ENCODE results near the gene NFIB. TPM values are rescaled to one million over a fixed set of nuclear protein-coding genes. Genes with fewer than 3 reads are reported as not detected.

Gene NFIB
- total RNA-seq, 4 donors from 2014 or later: 61.0 to 68.3 (median 65.4) TPM

- Histone ChIP-seq H3K36me3 (peaks cover 0 to 8% of the 10 kb centered on the region in 2 donors), H3K27ac (no peak overlapping the region), H3K27me3 (no peaks in the 10 kb centered on the region), H3K9me3 (no peaks in the 10 kb centered on the region), H3K4me3 (no peak overlapping the region), H3K4me1 (peaks cover 0 to 6% (median 0%) of the 10 kb centered on the region in 3 donors)
- 80 to 86% methylated on average over 4 of the region's 4 CpGs for WGBS, 2 donors (ENCODE audit: low coverage in 1 of 2)
- TF ChIP-seq POLR2A (IDR thresholded peaks at IDR 0.05) (no peak), EP300 (IDR thresholded peaks at IDR 0.05) (no peak), CTCF (IDR thresholded peaks at IDR 0.05) (no peak), POLR2AphosphoS5 (IDR thresholded peaks at IDR 0.05) (no peak)
- ATAC-seq: no peak
Measured at GRCh38 chr9:14081745-14082144, 232.2 kb downstream of the NFIB start.

GRCh38 chr9:14080959-14081542 is 232.9 kb downstream of the NFIB start:
- no peak for ATAC-seq

GRCh38 chr9:14079440-14079839 is 234.5 kb downstream of the NFIB start:
- H3K27me3 ChIP-seq: no peaks in the 10 kb centered on the region
- H3K36me3 ChIP-seq: no peaks in the 10 kb centered on the region
- no peak for ATAC-seq
- TF ChIP-seq POLR2A (IDR thresholded peaks at IDR 0.05): no peak
- TF ChIP-seq CTCF (IDR thresholded peaks at IDR 0.05): no peak
- TF ChIP-seq POLR2AphosphoS5 (IDR thresholded peaks at IDR 0.05): no peak
- TF ChIP-seq EP300 (IDR thresholded peaks at IDR 0.05): no peak
- H3K4me1 ChIP-seq: peaks cover 0 to 6% (median 0%) of the 10 kb centered on the region in 3 donors
- H3K9me3 ChIP-seq: no peaks in the 10 kb centered on the region
- H3K4me3 ChIP-seq: no peak overlapping the region
- no peak overlapping the region for H3K27ac ChIP-seq
- WGBS, 2 donors (ENCODE audit: low coverage in 1 of 2): 84 to 89% methylated on average over 4 of the region's 4 CpGs

More at GRCh38 chr9:14080959-14081542, 232.9 kb downstream of the NFIB start:
- Histone ChIP-seq H3K27ac (no peak overlapping the region), H3K36me3 (peaks cover 0 to 4% of the 10 kb centered on the region in 2 donors), H3K4me1 (peaks cover 0 to 6% (median 0%) of the 10 kb centered on the region in 3 donors), H3K9me3 (no peaks in the 10 kb centered on the region), H3K27me3 (no peaks in the 10 kb centered on the region), H3K4me3 (no peak overlapping the region)
- 62 to 64% methylated on average over 5 to 6 of the region's 6 CpGs for WGBS, 2 donors (ENCODE audit: low coverage in 1 of 2)
- no peak for TF ChIP-seq CTCF (IDR thresholded peaks at IDR 0.05)
- no peak for TF ChIP-seq POLR2A (IDR thresholded peaks at IDR 0.05)
- TF ChIP-seq POLR2AphosphoS5 (IDR thresholded peaks at IDR 0.05): no peak
- no peak for TF ChIP-seq EP300 (IDR thresholded peaks at IDR 0.05)

GRCh38 chr9:14077672-14078071 is 236.3 kb downstream of the NFIB start:
- no peak for ATAC-seq
- Histone ChIP-seq H3K27me3 (no peaks in the 10 kb centered on the region), H3K27ac (no peak overlapping the region), H3K36me3 (no peaks in the 10 kb centered on the region), H3K4me3 (no peak overlapping the region), H3K9me3 (no peaks in the 10 kb centered on the region), H3K4me1 (no peaks in the 10 kb centered on the region)
- TF ChIP-seq POLR2A (IDR thresholded peaks at IDR 0.05) (no peak), POLR2AphosphoS5 (IDR thresholded peaks at IDR 0.05) (no peak), CTCF (IDR thresholded peaks at IDR 0.05) (no peak), EP300 (IDR thresholded peaks at IDR 0.05) (no peak)
- 49 to 58% methylated on average over 3 to 4 of the region's 4 CpGs for WGBS, 2 donors (ENCODE audit: low coverage in 1 of 2)

DNA sequence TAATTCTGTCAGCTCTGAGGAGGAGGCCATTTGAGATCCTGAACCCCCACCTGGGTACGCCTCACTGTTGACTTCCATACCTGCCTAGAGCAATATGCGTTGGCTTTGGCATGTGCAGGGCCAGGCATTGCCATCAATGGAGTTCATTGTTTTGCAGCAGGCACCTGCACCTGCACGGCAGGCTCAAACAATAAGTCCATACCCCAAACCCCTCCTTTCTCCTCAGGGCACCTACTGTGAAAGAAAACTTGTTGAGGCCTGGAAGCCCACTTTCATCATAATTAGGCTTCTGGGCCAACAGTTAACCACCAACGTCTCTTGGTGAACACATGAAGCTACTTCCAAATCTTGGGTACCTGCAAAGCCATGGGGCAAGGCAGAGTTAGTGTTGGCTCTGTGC is 238.7 kb downstream of the NFIB start:
- H3K4me3 ChIP-seq: no peak overlapping the region
- no peaks in the 10 kb centered on the region for H3K27me3 ChIP-seq
- H3K9me3 ChIP-seq: no peaks in the 10 kb centered on the region
- 94% methylated on average over 3 of the region's 4 CpGs; no CpG with 5 or more reads in 1 of the 2 donors for WGBS, 2 donors (ENCODE audit: low coverage in 1 of 2)
- no peaks in the 10 kb centered on the region for H3K4me1 ChIP-seq
- TF ChIP-seq POLR2AphosphoS5 (IDR thresholded peaks at IDR 0.05): no peak
- TF ChIP-seq POLR2A (IDR thresholded peaks at IDR 0.05): no peak
- TF ChIP-seq CTCF (IDR thresholded peaks at IDR 0.05): no peak
- no peak for ATAC-seq
- no peak overlapping the region for H3K27ac ChIP-seq
- no peaks in the 10 kb centered on the region for H3K36me3 ChIP-seq

Measured in gastroesophageal sphincter (tissue), 4 donors.